RCC 7860 (cell line): ENCODE measurements around the gene C6orf163.
A peak's percentile ranks its signal among the peaks of the same experiment; 100 is the strongest.

Experiments used
- DNase-seq: peaks from one replicate; pipeline ENCODE4 v3.0.0-alpha.2; 2015; ENCODE audit warnings: low spot score
- FAIRE-seq: peaks from 2 replicates; lab custom pipeline; 2012; peaks lifted over from hg19 to GRCh38; lab: Jason Lieb, UNC

C6orf163 gene

GRCh38 chr6:87356181-87356580, 11.6 kb downstream of the C6orf163 start:
- no peak for FAIRE-seq
- DNase-seq: no peak

- FAIRE-seq (no peak), DNase-seq (no peak)
Observed at GRCh38 chr6:87357479-87358196, 13.0 kb downstream of the C6orf163 start.

GRCh38 chr6:87364602-87365252, 20.1 kb downstream of the C6orf163 start:
- DNase-seq (no peak), FAIRE-seq (no peak)

- DNase-seq: no peak
- no peak for FAIRE-seq
Observed at GRCh38 chr6:87366072-87366827, 21.6 kb downstream of the C6orf163 start.

- no peak for FAIRE-seq
Observed at GRCh38 chr6:87366899-87367298, 22.3 kb downstream of the C6orf163 start.

GRCh38 chr6:87373377-87373776, 28.8 kb downstream of the C6orf163 start:
- FAIRE-seq (no peak), DNase-seq (no peak)

More at GRCh38 chr6:87366899-87367298, 22.3 kb downstream of the C6orf163 start:
- DNase-seq: no peak

- DNase-seq (no peak), FAIRE-seq (no peak)
Observed at GRCh38 chr6:87375315-87375714, 30.7 kb downstream of the C6orf163 start.

- no peak for DNase-seq
- FAIRE-seq: no peak
Observed at GRCh38 chr6:87376643-87377042, 32.0 kb downstream of the C6orf163 start.

GRCh38 chr6:87378947-87379346, 34.3 kb downstream of the C6orf163 start:
- DNase-seq (no peak), FAIRE-seq (no peak)

GRCh38 chr6:87382861-87383260, 38.2 kb downstream of the C6orf163 start:
- no peak for DNase-seq
- FAIRE-seq: no peak

GRCh38 chr6:87384038-87384437, 39.4 kb downstream of the C6orf163 start:
- FAIRE-seq (no peak), DNase-seq (no peak)

- DNase-seq (no peak), FAIRE-seq (no peak)
Observed at GRCh38 chr6:87384449-87384848, 39.8 kb downstream of the C6orf163 start.

- FAIRE-seq (no peak), DNase-seq (no peak)
Observed at GRCh38 chr6:87391334-87391733, 46.7 kb downstream of the C6orf163 start.

GRCh38 chr6:87393026-87393622, 48.5 kb downstream of the C6orf163 start:
- FAIRE-seq: peak; percentile 70
- DNase-seq: peak; percentile 38

GRCh38 chr6:87395431-87395830, 50.8 kb downstream of the C6orf163 start:
- no peak for FAIRE-seq
- DNase-seq: no peak

- no peak for FAIRE-seq
- DNase-seq: no peak
Observed at GRCh38 chr6:87396595-87397392, 52.2 kb downstream of the C6orf163 start.

GRCh38 chr6:87397656-87398055, 53.0 kb downstream of the C6orf163 start:
- FAIRE-seq (no peak), DNase-seq (no peak)

GRCh38 chr6:87401832-87402231, 57.2 kb downstream of the C6orf163 start:
- FAIRE-seq (no peak), DNase-seq (no peak)

GRCh38 chr6:87407561-87407900, 62.9 kb downstream of the C6orf163 start:
- DNase-seq (peak; percentile 26), FAIRE-seq (no peak)

GRCh38 chr6:87407901-87408720, 63.5 kb downstream of the C6orf163 start, which contains the start of gene CFAP206:
Gene CFAP206 (plus strand): TSS chr6:87407972. CDS start chr6:87409840, 1,868 bp downstream.
- FAIRE-seq: peak; percentile 59

More at GRCh38 chr6:87407901-87408720, 63.5 kb downstream of the C6orf163 start, which contains the start of gene CFAP206:
- DNase-seq: peak; percentile 81
